Stimulated activated CD4-positive, alpha-beta T cell treated with anti-CD3 and anti-CD28 coated beads, Interleukin-15, amount 100 ng/mL, for 24 hours (primary cell): ENCODE measurements around the gene PDE4DIP.
"Not testable (repeated sequence)": the region's sequence is repeated elsewhere in the genome, so short reads cannot be mapped to it uniquely, and the experiment has no call there.

Experiments
- DNase-seq: peaks from one replicate; pipeline ENCODE4 v3.0.0-alpha.2; 2020

Gene PDE4DIP

DNA sequence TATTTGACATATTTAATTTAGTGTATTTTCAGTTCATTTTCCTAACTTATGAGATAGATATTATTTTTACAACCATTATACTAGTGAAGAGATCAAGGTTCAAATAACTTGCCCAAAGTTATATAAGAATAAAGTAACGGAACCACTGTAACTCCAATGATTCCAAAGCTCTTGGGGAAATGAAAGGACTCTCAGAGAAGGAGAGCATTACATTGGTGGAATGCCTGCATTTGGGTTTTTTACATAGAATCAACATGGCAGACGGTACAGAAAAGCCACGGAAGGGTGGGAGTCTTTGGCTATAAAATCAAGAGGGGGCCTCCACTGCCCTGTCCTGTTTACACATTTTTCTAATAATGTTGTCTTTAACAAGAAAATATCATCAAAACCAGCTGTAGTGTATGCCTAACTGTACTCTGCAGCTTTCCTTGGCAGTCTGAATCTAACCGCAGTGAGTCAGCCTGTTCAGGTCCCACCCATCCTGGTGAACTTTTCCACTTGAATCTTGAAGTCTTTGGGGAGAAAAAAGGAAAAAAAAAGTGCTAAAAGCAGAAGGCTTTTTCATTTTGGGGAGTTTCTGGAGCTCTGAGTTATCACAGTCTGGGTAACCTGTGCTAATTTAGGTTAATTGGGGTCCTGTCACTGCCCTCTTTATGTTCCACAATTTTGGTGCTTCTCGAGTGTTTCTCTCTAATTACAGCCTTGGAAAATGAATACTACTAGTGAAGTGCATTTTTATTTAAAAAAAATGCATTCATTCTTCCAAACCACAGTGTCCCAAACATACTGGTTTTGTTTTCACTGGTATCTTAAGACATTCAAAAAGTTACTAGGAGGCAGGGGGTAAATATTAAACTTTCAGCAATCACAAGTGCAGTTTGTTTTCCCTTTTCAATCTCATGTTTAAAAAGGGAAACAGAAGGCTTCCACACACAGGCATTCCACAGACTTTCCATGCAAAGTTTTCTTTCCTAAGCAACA lies 30.5 kb downstream of the PDE4DIP start:
- DNase-seq = not testable (repeated sequence)

DNA sequence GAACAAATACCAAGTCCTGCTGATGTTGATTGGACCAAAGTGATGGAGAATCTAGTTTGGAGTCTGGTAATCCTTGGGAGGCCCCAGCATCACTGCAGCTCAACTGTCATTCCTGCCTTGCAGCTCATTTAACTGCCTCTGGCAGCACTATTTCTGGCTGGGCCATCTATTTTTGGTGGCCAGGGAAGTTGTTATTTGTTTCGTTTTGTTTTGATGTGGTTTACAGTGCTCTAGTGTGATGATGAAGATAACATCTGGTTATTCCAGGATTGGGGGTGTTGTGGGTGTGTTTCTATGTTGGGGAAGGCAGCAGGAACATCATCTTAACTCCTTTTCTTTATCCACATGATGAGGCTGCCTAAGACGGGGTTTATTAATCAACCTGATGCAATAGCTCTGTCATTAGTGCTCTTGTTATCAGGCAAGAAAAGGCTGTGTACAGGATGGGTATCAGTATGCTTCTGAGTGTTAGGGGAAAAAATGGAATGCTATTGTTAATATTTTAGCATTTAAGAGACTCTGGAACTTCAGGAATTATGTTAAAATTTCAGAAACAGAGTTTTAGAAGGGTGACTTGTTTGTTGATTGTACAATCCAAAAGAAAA lies 35.7 kb downstream of the PDE4DIP start:
- DNase-seq = not testable (repeated sequence)

DNA sequence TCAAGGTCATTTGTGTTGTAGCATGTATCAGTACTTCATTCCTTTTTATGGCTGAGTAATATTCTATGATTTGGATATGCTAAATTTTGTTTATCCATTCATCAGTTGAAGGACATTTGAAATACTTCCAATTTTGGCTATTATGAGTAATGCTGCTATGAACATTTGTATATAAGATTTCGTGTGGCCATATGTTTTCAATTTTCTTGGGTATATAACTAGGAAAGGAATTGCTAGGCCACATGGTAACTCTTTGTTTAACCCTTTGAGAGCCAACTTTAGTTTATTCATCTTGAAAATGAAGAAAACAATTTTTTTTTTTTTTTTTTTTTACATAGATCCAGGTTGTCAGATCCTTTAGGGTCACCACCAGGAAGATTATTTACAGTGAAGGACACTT lies 37.0 kb downstream of the PDE4DIP start:
- not testable (repeated sequence) for DNase-seq

DNA sequence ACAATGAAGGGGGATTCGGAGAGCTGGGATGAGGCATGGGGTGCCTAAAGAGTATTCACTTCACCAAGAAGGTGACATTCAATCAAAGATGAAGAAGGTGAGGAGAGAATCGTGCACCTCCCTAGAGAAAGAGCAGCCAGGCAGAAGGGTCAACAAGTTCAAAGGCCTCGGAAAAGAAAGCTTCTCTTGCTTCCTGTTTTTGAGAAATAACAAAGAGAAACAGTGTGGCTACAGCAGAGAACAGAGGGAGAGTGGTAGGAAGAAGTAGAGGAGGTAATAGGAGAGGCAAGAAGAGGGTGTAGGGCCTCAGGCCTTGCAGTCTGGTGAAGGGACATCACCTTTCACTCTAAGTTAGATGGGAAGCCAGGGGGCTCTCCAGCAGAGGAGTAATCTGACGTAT lies 41.0 kb downstream of the PDE4DIP start:
- DNase-seq = not testable (repeated sequence)

DNA sequence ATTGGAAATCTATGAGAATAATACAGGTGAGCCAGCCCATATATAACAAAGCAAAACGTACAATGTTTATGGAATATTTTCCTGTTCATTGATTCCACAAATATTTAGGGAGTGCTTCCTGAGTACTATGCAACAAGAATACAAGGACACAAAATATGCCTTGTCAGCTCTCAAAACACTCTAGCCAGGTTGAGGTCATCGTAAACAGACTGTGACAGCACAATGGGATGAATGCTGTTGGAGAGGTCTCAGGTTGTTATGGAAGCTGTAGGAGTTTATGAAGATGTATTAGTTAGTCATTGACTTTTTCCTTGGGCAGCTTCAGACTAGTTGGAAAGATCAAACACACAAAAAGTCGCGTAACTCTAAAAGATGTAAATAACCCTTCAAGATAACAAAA lies 42.1 kb downstream of the PDE4DIP start:
- DNase-seq = not testable (repeated sequence)

DNA sequence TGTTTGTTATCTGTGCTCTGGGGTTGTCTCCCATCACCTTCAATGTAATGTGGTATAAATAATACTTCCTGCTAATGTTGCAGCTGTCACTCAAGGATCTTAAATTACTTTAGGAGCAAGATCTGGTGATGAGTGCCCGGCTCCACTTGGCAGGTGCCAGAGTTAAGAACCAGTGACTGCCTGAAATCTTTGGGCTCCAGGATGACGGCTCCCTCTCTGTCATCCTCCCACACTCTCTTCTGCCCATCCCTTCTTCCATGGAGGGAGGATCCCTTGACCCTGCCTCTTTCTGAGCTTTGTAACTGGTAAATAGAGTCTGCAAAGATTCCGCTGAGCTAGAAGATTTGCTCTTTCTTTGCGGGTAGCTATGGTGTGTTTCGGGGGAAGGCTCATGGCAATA lies 44.4 kb downstream of the PDE4DIP start:
- DNase-seq = not testable (repeated sequence)

DNA sequence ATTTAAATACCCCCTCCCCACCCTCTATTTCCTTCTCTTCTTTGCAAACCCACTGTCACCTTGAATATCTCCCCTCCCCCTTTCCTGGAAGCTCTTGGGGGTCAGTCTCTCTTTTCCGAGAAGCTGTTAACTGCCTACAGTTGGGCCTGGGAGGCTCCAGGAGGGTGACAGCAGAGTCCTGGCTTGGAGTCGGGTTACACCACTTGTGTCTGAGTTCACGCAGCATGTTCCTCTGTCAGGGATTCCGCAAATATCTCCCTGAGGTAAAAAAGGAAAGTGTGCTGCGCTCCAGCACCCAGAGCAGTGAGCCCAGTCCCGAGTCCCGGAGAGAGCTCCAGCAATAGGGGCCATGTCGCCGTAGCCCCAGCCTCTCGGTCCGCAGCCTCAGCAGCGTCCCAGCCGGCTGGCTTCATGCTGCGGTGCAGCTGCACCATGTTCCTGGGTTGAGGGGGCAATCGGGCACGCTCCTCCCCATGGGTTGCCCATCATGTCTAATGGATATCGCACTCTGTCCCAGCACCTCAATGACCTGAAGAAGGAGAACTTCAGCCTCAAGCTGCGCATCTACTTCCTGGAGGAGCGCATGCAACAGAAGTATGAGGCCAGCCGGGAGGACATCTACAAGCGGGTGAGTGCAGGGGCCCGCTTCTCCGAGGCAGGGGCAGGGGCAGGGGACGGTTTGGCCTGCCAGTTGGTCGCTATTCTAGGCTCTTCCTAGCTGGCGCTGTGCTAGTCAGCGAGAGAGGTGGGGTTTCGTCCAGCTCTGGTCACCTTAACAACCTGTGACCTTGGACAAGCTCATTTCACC lies 45.2 kb downstream of the PDE4DIP start:
- not testable (repeated sequence) for DNase-seq

DNA sequence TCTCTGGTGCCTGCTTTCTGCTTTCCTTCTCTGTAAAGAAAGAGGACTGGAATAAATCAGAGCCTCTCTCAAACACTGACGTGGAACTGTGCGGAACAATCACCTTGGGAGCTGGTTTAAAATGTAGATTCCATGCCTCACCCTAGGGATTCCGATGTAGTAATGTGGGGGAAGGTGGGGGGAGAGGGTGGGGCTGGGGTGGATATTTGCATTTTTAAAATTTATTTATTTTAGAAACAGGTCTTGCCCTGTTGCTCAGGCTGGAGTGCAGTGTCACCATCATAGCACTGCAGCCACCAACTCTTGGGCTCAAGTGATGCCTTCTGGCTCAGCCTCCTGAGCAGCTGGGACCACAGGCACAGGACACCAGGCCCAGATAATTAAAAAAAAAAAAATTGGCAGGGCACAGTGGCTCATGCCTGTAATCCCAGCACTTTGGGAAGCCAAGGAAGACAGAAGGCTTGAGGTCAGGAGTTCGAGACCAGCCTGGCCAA lies 45.9 kb downstream of the PDE4DIP start:
- not testable (repeated sequence) for DNase-seq

DNA sequence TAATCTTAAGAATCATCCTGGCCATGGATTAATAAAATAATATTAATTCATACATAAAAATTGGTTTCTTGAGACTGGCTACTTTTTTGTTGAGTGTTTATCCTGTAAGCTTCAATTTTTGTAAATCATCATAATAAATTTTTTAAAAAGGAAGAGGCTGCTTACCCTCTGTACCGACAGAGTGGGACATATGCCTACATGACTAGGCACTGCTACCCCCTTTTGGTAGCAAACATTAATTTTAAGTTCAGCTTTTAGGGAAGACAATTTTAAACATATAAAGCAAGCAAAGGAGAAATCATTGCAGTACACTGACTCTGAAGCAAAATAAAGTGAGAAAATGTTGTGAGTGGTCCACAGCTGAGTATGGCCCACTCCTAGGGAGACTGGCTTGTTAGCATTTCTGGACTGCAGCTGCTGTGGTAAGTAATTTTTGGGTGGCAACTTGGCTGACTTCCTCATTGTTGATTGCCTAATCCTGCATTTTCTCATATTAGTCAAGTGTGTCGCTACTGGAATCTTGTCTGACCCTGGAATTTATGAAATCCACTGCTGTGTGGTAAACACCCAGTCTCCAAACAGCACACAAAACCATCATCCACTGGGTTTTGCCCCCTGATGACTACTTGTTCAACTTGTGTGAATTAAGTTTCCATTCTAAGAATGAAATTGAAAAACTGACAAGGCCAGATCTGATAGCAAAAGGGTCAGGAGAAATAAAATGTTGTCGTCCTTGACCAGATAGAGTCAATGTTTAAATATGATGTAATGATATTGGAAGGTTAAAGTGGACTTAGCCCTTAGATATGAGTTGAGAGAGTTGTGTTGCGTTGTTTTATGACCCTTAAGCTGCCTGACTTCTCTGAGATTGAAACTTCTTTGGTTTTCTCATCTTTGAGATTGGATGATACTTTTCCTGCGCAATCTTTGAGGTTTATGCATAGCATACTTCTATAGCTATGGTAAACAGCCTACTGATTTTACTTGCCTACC lies 50.4 kb downstream of the PDE4DIP start:
- not testable (repeated sequence) for DNase-seq

DNA sequence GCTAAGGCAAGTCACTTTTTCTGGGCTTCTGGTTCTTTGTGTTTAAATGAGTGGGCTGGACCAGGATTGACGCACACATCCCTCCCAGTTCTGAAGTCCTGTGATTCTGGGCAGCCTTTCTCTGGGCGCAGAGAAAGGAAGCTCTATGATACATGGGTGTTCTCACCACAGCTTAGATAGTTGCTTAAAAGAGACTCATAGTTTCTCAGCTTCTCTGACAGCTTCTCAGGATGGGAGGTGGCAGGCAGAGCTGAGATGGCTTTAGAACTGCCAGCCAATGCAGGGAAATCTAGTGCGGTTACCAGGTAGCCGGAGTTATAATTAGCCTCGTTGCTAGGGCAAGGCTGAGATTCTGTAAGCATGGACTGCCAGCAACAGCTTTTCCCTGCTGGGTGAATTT lies 55.8 kb downstream of the PDE4DIP start:
- DNase-seq = not testable (repeated sequence)

DNA sequence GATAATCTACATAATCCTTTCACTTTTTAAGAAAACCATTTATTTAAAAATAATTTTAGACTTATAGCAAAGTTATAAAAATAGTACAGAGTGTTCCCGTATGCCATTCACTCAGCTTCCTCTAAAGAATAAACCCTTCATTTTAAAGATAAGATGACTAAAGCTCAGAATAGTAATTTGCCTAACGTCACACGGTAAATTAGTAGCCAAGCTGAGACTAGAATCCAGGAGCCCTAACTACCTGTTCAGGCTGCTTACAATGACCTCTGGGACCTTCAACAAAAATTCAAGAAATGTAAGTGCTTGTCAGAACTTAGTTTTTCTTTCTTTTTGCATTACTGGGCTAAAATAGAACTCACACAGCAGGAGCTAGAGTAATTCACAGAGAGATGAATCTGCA lies 56.5 kb downstream of the PDE4DIP start:
- not testable (repeated sequence) for DNase-seq

DNA sequence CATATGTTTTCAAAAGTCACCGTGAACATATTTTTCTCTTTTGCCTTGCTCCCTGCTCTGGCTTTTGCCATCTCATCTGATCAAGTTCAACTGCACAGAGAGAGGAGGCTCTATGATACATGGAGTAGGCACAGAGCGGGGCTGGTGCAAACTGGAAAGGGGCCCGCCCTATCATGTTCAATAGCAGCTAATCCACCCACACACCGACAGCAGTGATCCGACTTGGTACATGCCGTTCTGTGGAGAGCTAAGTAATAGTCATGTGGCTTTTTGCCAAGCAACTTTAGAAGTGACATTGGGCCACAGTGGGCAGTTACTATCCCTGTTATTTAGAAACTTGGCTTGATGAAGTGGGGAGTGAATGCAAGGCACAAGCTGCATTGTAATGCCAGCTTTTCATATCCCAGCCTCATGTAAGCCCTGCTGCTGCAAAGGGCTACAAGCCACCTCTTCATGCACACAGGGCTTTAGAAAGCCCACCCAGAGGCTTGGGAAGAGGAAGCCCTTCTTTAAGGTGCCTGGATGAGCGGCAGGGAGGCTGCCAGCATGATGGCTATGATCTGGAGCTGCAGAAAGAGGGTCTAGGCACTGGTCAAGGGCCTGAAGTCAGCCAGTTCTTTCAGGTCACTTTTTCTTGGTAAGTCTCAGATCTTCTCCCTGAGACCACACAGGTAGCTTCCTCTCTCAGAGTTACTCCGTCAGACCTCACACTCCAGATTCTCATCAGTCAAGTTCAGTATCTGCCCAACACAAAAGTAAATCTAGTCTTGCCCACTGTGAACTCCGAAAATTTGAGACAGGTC lies 57.1 kb downstream of the PDE4DIP start:
- not testable (repeated sequence) for DNase-seq

DNA sequence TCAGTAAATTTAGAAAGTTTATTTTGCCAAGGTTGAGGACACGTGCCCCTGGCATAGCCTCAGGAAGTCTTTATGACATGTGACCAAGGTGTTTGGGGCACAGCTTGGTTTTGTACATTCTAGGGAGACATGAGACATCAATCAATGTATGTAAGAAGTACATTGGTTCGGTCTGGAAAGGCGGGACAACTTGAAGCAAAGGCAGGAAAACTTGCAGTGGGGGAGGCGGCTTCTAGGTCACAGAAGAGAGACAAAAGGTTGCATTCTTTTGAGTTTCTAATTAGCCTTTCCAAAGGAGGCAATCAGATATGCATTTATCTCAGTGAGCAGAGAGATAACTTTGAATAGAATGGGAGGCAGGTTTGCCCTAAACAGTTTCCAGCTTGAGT lies 57.7 kb downstream of the PDE4DIP start:
- not testable (repeated sequence) for DNase-seq

DNA sequence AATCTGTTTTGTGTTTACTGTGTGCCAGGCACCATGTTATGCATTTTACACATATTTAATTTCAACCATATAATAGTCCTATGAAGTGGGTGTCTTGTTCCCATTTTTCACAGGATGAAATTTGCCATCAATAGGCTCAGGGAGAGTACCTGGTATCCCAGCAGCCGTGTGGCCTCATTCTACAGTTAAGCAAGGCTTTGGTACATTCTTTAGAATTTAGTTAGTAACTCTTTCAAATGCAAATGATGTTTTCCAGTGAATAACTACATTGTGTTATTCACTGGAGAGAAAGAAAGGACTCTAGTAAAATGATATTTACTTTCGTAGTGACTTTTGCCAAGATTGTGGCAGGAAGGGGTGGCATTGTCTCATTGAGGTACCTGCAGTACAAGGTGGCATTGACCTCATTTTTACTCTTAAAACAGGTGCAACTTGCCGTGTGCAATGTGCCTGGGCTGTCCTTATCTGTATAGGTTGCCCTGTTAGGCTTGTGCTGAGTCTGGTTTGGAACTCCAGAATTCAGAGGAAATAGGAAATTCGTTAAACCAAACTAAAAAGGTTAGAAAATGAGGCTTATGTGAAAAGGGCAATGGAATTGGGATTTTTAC lies 65.1 kb downstream of the PDE4DIP start:
- not testable (repeated sequence) for DNase-seq

DNA sequence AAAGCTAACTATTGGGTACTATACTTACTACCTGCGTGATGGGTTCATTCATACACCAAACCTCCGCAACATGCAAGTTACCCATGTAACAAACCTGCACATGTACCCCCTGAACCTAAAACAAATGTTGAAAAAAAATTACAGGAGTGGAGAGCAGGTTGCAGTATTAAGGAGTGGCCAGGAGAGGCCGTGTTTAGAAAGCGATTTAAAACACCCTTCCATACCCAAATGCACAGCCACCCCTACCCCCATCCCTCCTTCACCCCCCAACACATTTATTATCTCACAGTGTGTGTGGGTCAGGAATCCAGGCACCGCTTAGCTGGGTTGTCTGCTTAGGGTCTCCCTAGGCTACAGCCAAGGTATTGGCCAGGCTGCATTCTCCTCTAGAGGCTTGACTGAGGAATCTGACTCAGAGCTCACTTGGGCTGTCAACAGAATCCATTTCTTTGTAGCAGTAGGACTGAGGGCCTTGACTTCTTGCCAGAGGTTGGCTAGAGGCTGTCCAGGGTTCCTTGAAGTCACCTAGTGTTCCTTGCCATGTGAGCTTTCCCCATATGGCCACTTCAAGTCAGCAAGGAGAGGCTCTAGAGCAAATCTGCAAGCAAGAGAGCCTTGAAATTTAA lies 67.2 kb downstream of the PDE4DIP start:
- not testable (repeated sequence) for DNase-seq

DNA sequence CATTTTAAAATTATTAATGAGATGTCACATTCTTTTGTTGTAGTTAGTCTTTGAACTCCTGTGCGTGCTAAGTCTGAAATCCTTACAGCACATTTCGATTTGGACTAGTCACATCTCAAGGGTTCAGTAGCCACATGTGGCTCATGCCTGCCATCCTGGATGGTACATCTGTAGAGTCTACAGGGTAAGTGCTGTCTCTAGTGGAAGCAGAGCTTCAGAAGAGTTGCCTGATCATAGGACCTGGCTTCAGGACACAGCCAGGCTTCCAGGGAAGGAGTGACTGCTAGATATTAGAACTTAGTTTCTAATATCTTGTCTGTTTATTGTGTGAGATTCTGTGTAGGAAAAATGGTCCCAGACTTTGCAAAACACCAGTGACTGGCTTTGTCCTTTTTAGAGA lies 72.0 kb downstream of the PDE4DIP start:
- DNase-seq = not testable (repeated sequence)

DNA sequence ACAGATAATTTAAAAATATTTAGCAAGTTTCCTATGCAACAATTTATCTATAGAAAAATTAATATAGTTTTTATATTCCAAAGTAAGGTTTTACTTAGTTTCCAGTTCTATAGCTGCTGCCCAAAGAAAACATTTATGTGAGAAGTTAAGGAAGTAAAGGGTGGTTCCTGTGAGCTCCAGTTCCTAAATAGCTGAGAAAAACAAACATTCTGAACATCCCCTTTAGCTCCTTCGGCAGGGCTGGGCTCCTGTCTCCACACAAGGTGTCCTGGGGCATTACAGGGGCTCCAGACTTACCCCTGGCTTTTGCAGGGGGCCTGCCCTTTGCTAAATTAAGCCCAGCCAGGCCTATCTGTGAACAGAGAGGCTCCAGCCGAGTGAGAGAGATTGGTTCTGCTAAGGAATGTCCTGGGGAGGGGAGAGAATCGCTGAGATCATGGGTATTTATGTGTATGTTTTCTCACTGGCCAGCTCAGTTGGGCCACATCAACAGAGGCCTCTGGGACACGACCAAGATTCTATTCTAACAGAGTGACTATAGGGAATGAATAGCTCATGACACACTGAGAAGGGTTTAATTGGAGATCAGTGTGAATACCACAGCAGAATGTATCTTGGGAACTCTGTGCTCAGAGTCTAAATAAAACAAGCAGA lies 72.6 kb downstream of the PDE4DIP start:
- not testable (repeated sequence) for DNase-seq

DNA sequence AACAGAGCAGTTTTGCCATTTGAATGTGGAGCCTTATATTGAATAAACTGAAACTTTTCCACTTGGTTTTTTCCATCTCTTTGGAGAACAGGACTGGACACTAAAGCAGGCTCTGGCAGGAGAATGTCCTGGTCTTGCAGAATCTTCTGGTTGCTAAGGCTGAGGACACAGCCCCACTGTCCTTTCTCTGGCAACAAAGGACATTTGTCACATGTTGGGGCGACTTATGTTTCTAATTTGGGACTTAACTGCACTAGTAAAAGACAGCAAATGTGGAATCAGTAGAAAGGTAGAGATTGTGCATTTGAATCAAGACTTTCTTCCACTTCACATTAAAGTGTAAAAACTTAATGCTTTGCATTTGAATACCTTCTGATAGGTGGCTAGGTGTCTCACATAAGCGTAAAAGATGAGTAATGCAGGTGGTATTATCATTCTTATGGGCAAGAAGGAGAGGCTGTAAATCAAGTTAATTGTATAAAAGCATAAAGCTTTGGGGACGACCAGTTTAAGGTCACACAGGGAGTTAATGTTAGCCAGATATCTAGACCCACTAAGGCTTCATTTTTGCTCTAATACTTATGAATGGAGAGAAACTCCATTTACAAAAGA lies 74.7 kb downstream of the PDE4DIP start:
- DNase-seq = not testable (repeated sequence)

DNA sequence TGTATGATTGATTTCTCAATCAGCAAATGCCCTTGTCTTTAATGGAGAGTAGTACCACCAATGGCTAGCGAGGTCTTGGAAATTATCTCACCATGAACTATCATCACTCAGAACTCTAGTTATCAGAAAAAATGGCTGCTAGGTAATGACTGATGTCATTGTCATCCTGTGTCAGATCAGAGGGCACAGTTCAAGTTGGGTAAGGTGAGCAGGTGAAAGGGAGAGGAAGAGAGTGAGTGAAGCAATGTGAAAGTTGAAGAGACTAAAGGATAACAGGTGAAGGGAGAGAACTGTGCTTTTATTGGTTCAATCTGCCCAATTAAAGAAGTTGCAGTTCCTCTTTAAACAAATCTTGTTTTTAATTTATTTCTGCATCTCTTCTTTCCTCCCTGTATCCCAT lies 76.8 kb downstream of the PDE4DIP start:
- not testable (repeated sequence) for DNase-seq
